Measurements from ENCODE around the gene RNF14. TPM values are rescaled to one million over a fixed set of nuclear protein-coding genes. Genes with fewer than 3 reads are reported as not detected.

Gene RNF14
- total and polyA plus RNA-seq, 2 donors (not counting 3 experiments of a cell fraction or from before 2014, with no cell fraction given) = 23.5 to 55.9 TPM

- H3K4me1 ChIP-seq (ENCODE audit: control insufficient read depth, extremely low read depth, insufficient read depth, low read length) = no peaks in the 10 kb centered on the region
- intact Hi-C loops (cut with micrococcal nuclease) (no loop called here), dilution Hi-C loops (cut with MboI; ENCODE audit: extremely low pct_ligation_motif_present, low sequenced_read_pairs) (no loop called here)
- no peaks in the 10 kb centered on the region for H3K79me2 ChIP-seq (ENCODE audit: control insufficient read depth, insufficient read depth, low read length)
- no peak for FAIRE-seq
- H3K27me3 ChIP-seq (ENCODE audit: control insufficient read depth in 2 of 2, insufficient read depth in 2 of 2, low read length in 2 of 2) = peaks cover 11 to 13% of the 10 kb centered on the region in 2 experiments
- no peak overlapping the region for H3K27ac ChIP-seq (ENCODE audit: insufficient read depth, low read depth, low read length)
- H3K4me2 ChIP-seq (ENCODE audit: insufficient read depth, low read length) = no peak overlapping the region
- no peaks in the 10 kb centered on the region for H3K36me3 ChIP-seq (ENCODE audit: control insufficient read depth in 2 of 2, extremely low read depth in 1 of 2, insufficient read depth in 2 of 2, low read length in 2 of 2)
- no peak overlapping the region for H2AFZ ChIP-seq (ENCODE audit: low read depth, low read length)
- no peaks in the 10 kb centered on the region for H3K9me1 ChIP-seq (replicated peaks; ENCODE audit: control insufficient read depth, extremely low read depth, insufficient read depth, low read length)
- TF ChIP-seq EZH2 (IDR thresholded peaks at IDR 0.05; ENCODE audit: borderline replicate concordance, low read depth, low read length, severe bottlenecking) = no peak
- TF ChIP-seq CTCF (IDR thresholded peaks at IDR 0.05; ENCODE audit: extremely low read depth in 1 of 2, insufficient read depth in 1 of 2, low read depth in 1 of 2, low read length in 2 of 2) = no peak
- no peak for TF ChIP-seq MYC (IDR thresholded peaks at IDR 0.05; ENCODE audit: low read depth, low read length)
- no peak for TF ChIP-seq JUN (IDR thresholded peaks at IDR 0.05; ENCODE audit: borderline replicate concordance, insufficient read depth, insufficient read length, low read depth)
- TF ChIP-seq FOS (IDR thresholded peaks at IDR 0.05; ENCODE audit: borderline replicate concordance, insufficient read depth, low read length) = no peak
- TF ChIP-seq GATA2 (IDR thresholded peaks at IDR 0.05; ENCODE audit: insufficient read depth, insufficient read length, low read depth, low read length) = no peak
- TF ChIP-seq, protein P1, sequence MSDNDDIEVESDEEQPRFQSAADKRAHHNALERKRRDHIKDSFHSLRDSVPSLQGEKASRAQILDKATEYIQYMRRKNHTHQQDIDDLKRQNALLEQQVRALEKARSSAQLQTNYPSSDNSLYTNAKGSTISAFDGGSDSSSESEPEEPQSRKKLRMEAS (IDR thresholded peaks at IDR 0.05; ENCODE audit: insufficient read depth, insufficient read length) = no peak
- TF ChIP-seq POLR2A (IDR thresholded peaks at IDR 0.05; ENCODE audit: low read depth, low read length) = no peak
- no peak for TF ChIP-seq POLR2AphosphoS5 (IDR thresholded peaks at IDR 0.05; ENCODE audit: insufficient read depth, low read depth, low read length)
- no TSS peak for BruUV-seq (replicated peaks)
- H3K9me3 ChIP-seq (replicated peaks; ENCODE audit: control insufficient read depth, insufficient read depth, low read length) = no peaks in the 10 kb centered on the region
- H3K9ac ChIP-seq (replicated peaks; ENCODE audit: extremely low read depth, insufficient read depth, low read length) = no peak overlapping the region
- no peak overlapping the region for H3K4me3 ChIP-seq (replicated peaks in 1 of 3; ENCODE audit: insufficient read depth in 1 of 3, low read depth in 1 of 3, low read length in 3 of 3)
- CTCF ChIA-PET = interaction anchor here (0.7 kb wide), 1 partner anchor 16 kb away, joined by 3 read pairs; no protein-coding TSS in a partner anchor
- H4K20me1 ChIP-seq (replicated peaks; ENCODE audit: control insufficient read depth, extremely low read depth, insufficient read depth, low read length) = no peaks in the 10 kb centered on the region
- POLR2A ChIA-PET = no interaction called here
- no peak for DNase-seq (ENCODE audit: low read depth, low spot score)
Observed at GRCh38 chr5:142032150-142032549, 63.2 kb downstream of the RNF14 start.

Data from endothelial cell of umbilical vein (primary cell).